Erythroblast (primary cell): Measurements from ENCODE around the gene GPANK1.

Experiments
- GATA1 ChIP-seq: IDR thresholded peaks from 2 replicates; pipeline ENCODE4 v1.6.1; 2011; ENCODE audit warnings: low read depth, mild to moderate bottlenecking, control low read depth, low read length, moderate library complexity
- POLR2A ChIP-seq: IDR thresholded peaks from 2 replicates; pipeline ENCODE4 v1.6.1; 2011; ENCODE audit warnings: mild to moderate bottlenecking, low read length

DNA sequence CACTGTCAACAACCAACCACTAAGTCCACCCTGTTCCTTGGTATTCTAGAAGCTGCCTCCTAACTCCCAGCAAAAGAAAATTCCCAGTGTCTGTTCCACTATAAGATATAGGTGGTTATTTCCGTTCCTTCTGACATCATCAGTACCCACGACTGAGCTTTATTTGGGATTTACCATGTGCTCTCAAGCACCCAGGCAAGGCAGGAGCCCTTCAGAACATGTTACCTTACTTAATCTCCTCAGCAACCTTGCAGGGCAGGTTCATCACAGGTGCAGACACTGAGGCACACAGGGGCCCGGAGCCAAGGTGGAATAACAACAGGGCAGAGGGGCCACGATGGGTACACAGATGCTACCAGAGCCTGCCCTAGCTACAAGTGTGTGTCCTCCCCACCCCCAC is 27.6 kb upstream of the GPANK1 start:
- TF ChIP-seq POLR2A (no peak), GATA1 (no peak)
